Loucy (cell line): ENCODE results near the gene ADIRF.

Source experiments
- H2AFZ ChIP-seq: fragments of 200-600 bp; sonication (generic); 2 replicates; pipeline ENCODE4 v1.6.0; 2016; ENCODE audit warnings: antibody characterized with exemption, mild to moderate bottlenecking, low read length, moderate library complexity
- H3F3A ChIP-seq: fragments of 200-600 bp; 2 replicates; pipeline ENCODE4 v1.6.0; 2016; ENCODE audit warnings: antibody characterized with exemption, low read depth, mild to moderate bottlenecking
- H3K27me3 ChIP-seq: fragments of 200-600 bp; sonication (generic); 2 replicates; pipeline ENCODE4 v1.6.1; 2014; ENCODE audit warnings: low read length, mild to moderate bottlenecking; ENCODE audit not compliant: insufficient read depth, poor library complexity, severe bottlenecking
- H3K36me3 ChIP-seq: fragments of 200-600 bp; sonication (generic); 2 replicates; pipeline ENCODE4 v1.6.1; 2016; ENCODE audit warnings: low read length; ENCODE audit not compliant: insufficient read depth
- H3K4me1 ChIP-seq: fragments of 200-600 bp; sonication (generic); 2 replicates; pipeline ENCODE4 v1.5.1; 2014; ENCODE audit warnings: low read length, mild to moderate bottlenecking; ENCODE audit not compliant: insufficient read depth, poor library complexity, severe bottlenecking
- H3K4me2 ChIP-seq: fragments of 200-600 bp; sonication (generic); 2 replicates; pipeline ENCODE4 v1.6.0; 2014; ENCODE audit warnings: antibody characterized with exemption, low read length, low read depth, mild to moderate bottlenecking; ENCODE audit not compliant: poor library complexity, severe bottlenecking
- H3K4me3 ChIP-seq: fragments of 200-600 bp; sonication (generic); 2 replicates; pipeline ENCODE4 v1.5.1; 2014; ENCODE audit warnings: low read length, mild to moderate bottlenecking, mixed read lengths; ENCODE audit not compliant: poor library complexity, severe bottlenecking
- H3K79me2 ChIP-seq: fragments of 200-600 bp; sonication (generic); 2 replicates; pipeline ENCODE4 v1.6.1; 2014; ENCODE audit warnings: low read length; ENCODE audit not compliant: insufficient read depth
- H3K9ac ChIP-seq: fragments of 200-600 bp; sonication (generic); 2 replicates; pipeline ENCODE4 v1.6.0; 2014; ENCODE audit warnings: mild to moderate bottlenecking, low read depth, low read length, moderate library complexity; ENCODE audit not compliant: poor library complexity, severe bottlenecking
- H3K9me2 ChIP-seq: fragments of 200-600 bp; sonication (generic); replicated peaks from 2 replicates; pipeline ENCODE4 v1.6.1; 2016; ENCODE audit warnings: low read depth, low read length, mixed read lengths
- H3K9me3 ChIP-seq: fragments of 200-600 bp; sonication (generic); 2 replicates; pipeline ENCODE4 v1.6.1; 2014; ENCODE audit warnings: mild to moderate bottlenecking, antibody characterized with exemption, low read length, low read depth; ENCODE audit not compliant: insufficient read depth
- H4K20me1 ChIP-seq: fragments of 200-600 bp; sonication (generic); 2 replicates; pipeline ENCODE4 v1.6.0; 2014; ENCODE audit warnings: antibody characterized with exemption, low read length, mild to moderate bottlenecking; ENCODE audit not compliant: insufficient read depth, poor library complexity, severe bottlenecking
- EZH2phosphoT487 ChIP-seq: fragments of 200-600 bp; IDR thresholded peaks from 2 replicates; pipeline ENCODE4 v1.6.1; 2018; ENCODE audit warnings: antibody characterized with exemption, mild to moderate bottlenecking, moderate library complexity, borderline replicate concordance
- TF ChIP-seq, protein P1 (sequence below): fragments of 200-600 bp; sonication (generic); conservative IDR thresholded peaks from 2 replicates; pipeline ENCODE4 v1.5.1; 2014; ENCODE audit warnings: mild to moderate bottlenecking, antibody characterized with exemption, low read length

The ADIRF gene

DNA sequence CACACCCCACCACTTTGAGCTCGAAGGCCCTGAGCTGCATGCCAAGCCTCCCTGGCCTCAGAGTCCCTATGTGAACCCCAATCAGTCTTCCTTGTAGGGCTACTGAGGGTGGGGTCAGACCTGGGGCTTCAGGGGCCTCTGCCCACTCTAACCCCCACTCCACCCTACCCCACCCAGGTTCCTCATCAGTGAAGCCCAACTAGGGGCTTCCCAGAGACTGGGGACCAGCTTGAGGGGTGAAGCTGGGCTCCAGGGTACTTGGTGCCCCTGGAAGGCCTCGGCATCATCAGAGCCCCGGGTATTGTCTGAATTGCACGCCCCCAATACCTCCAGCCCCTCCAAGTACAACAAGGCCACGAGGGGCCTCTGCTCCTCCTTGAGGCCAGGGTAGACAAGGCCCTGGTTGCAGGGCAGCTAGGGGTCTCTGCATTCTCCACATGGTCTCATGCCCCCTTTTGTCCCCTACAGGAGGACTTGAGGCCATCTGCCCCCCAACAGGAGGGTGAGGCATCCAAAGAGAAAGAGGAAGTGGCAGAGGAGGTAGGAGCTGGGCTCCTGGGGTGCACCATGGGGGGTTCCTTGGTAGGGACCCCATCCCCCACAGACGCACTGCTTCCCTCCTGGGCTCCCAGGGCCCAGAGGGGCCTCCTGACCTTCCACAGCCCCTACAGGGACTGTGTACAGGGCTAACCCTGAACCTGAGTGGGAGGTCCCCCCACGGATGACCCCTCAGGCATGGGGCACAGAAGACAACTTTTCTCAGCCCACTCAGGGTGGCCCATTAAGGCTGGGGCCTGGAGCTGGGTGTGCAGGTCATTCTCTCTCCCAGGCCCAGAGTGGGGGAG is 5.9 kb upstream of the ADIRF start:
- no peak for TF ChIP-seq EZH2phosphoT487
- TF ChIP-seq, protein P1, sequence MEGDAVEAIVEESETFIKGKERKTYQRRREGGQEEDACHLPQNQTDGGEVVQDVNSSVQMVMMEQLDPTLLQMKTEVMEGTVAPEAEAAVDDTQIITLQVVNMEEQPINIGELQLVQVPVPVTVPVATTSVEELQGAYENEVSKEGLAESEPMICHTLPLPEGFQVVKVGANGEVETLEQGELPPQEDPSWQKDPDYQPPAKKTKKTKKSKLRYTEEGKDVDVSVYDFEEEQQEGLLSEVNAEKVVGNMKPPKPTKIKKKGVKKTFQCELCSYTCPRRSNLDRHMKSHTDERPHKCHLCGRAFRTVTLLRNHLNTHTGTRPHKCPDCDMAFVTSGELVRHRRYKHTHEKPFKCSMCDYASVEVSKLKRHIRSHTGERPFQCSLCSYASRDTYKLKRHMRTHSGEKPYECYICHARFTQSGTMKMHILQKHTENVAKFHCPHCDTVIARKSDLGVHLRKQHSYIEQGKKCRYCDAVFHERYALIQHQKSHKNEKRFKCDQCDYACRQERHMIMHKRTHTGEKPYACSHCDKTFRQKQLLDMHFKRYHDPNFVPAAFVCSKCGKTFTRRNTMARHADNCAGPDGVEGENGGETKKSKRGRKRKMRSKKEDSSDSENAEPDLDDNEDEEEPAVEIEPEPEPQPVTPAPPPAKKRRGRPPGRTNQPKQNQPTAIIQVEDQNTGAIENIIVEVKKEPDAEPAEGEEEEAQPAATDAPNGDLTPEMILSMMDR: no peak
- no peaks in the 10 kb centered on the region for H3K9me3 ChIP-seq
- no peak overlapping the region for H3K4me3 ChIP-seq
- no peaks in the 10 kb centered on the region for H3K27me3 ChIP-seq
- H2AFZ ChIP-seq: no peak overlapping the region
- no peaks in the 10 kb centered on the region for H3F3A ChIP-seq
- no peaks in the 10 kb centered on the region for H3K79me2 ChIP-seq
- H3K9ac ChIP-seq: no peak overlapping the region
- H3K36me3 ChIP-seq: no peaks in the 10 kb centered on the region
- peaks cover 11% of the 10 kb centered on the region for H3K4me1 ChIP-seq
- no peak overlapping the region for H3K4me2 ChIP-seq
- no peaks in the 10 kb centered on the region for H3K9me2 ChIP-seq
- H4K20me1 ChIP-seq: no peaks in the 10 kb centered on the region

DNA sequence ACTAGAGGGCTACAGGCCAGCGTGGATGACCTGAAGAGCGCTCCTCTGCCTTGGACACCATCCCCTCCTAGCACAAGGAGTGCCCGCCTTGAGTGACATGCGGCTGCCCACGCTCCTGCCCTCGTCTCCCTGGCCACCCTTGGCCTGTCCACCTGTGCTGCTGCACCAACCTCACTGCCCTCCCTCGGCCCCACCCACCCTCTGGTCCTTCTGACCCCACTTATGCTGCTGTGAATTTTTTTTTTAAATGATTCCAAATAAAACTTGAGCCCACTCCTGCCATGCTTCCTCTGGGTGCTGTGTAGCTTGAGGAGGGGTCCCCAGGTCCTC is 5.3 kb upstream of the ADIRF start:
- no peaks in the 10 kb centered on the region for H3K36me3 ChIP-seq
- no peak overlapping the region for H3K4me3 ChIP-seq
- no peaks in the 10 kb centered on the region for H3K27me3 ChIP-seq
- H3F3A ChIP-seq: no peaks in the 10 kb centered on the region
- H2AFZ ChIP-seq: no peak overlapping the region
- H3K9me2 ChIP-seq: no peaks in the 10 kb centered on the region
- H3K4me2 ChIP-seq: no peak overlapping the region
- H3K9ac ChIP-seq: no peak overlapping the region
- H3K79me2 ChIP-seq: no peaks in the 10 kb centered on the region
- no peaks in the 10 kb centered on the region for H4K20me1 ChIP-seq
- H3K9me3 ChIP-seq: no peaks in the 10 kb centered on the region
- no peak for TF ChIP-seq EZH2phosphoT487
- TF ChIP-seq, protein P1: no peak
- H3K4me1 ChIP-seq: peaks cover 5% of the 10 kb centered on the region

DNA sequence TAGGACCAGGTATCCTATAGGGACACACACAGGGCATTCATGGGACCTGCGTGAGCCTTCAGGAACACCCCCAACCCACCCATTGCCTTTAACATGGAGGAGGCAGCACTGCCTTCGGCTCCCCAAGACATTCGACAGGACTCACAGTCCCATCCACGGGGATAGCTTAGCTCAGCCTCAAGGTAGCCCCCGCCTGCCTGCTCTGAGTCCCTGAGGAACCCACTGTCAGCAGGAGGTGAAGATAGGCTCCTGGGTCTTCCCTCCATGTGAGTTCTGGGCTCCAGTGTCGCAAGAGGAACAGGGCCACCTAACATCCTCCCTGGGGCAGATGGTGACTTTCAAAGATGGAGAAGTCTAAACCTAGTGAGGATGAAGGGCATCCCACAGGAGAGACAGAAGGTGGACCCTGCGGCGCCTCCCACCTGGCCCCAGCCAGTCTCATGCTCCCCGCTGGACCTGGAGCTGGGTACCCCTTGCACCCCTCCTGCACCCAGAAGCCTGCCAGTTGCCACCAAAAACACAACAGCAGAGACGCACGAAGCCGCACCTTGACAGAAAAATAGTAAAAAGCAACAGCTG is 4.9 kb upstream of the ADIRF start:
- no peaks in the 10 kb centered on the region for H3K9me2 ChIP-seq
- no peak overlapping the region for H2AFZ ChIP-seq
- TF ChIP-seq, protein P1: no peak
- no peak for TF ChIP-seq EZH2phosphoT487
- H3K4me3 ChIP-seq: no peak overlapping the region
- no peaks in the 10 kb centered on the region for H3K27me3 ChIP-seq
- peaks cover 5% of the 10 kb centered on the region for H3K4me1 ChIP-seq
- H3K79me2 ChIP-seq: no peaks in the 10 kb centered on the region
- no peak overlapping the region for H3K9ac ChIP-seq
- H4K20me1 ChIP-seq: no peaks in the 10 kb centered on the region
- H3K36me3 ChIP-seq: no peaks in the 10 kb centered on the region
- H3K9me3 ChIP-seq: no peaks in the 10 kb centered on the region
- no peak overlapping the region for H3K4me2 ChIP-seq
- H3F3A ChIP-seq: no peaks in the 10 kb centered on the region
